ENCODE measurements around the gene CD27. TPM values are rescaled to one million over a fixed set of nuclear protein-coding genes. Genes with fewer than 3 reads are reported as not detected.

The CD27 gene
- total and polyA plus RNA-seq, 2 of the 8 experiments (the other 6 are each of a cell fraction or from before 2014, with no cell fraction given) = 0.28 to 0.39 TPM

DNA sequence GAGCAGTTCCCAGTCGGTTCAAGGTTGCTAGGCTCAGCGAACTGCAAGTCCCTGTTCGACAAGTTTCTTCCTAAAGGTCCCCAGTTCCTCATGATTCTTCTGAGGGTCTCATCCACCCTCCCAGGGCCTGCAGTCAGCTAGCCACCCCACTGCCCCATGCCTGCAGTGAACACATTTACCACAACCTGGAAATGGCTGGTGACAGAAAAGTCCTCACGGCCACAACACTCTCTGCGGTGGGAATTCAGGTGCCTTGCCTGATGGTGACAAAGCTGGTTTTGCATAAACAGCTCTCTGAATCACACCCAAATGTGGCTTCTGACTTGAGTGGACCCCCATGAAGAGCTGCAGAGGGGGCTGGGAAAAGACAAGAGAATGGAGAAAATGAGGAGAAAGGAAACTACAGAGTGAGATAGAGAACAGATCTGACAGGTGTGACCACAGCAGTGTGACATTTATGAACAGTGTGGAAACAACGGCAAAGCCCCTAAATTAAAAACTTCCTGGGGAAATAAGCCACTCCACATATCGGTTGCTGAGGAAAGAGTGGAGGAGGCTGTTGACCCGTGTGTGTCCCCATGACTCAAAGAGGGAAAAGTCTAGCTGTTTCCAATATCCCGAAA, 1.3 kb upstream of the CD27 start:
- Histone ChIP-seq H3K4me3 (ENCODE audit: extremely low read depth in 1 of 4, insufficient read depth in 2 of 4, low read depth in 3 of 4, low read length in 4 of 4) (no peak overlapping the region), H4K5ac (ENCODE audit: insufficient read length, low read depth, low read length) (no peak overlapping the region), H2AFZ (ENCODE audit: low read length) (no peak overlapping the region), H3K4ac (replicated peaks; ENCODE audit: insufficient read length, low read depth, low read length) (no peak overlapping the region), H4K20me1 (replicated peaks in 1 of 2; ENCODE audit: control insufficient read depth in 1 of 2, insufficient read depth in 2 of 2, low read length in 2 of 2) (no peaks in the 10 kb centered on the region), H3K9me3 (ENCODE audit: insufficient read depth in 2 of 2, low read depth in 1 of 2, low read length in 1 of 2) (no peaks in the 10 kb centered on the region), H3K23ac (ENCODE audit: insufficient read length) (no peak overlapping the region), H2BK120ac (replicated peaks; ENCODE audit: low read depth, low read length) (no peak overlapping the region), H3K18ac (ENCODE audit: extremely low read depth, low read length) (no peak overlapping the region), H3K9ac (replicated peaks in 1 of 4; ENCODE audit: extremely low read depth in 1 of 4, low read depth in 3 of 4, low read length in 3 of 4) (no peak overlapping the region), H2BK20ac (ENCODE audit: low read length) (no peak overlapping the region), H3K36me3 (ENCODE audit: control insufficient read depth in 2 of 4, insufficient read depth in 4 of 4, low read length in 3 of 4) (no peaks in the 10 kb centered on the region), H3K4me1 (replicated peaks in 1 of 4; ENCODE audit: control insufficient read depth in 3 of 4, insufficient read depth in 4 of 4, low read length in 3 of 4) (no peaks in the 10 kb centered on the region), H2BK12ac (ENCODE audit: low read depth, low read length) (no peak overlapping the region), H3K27me3 (replicated peaks in 1 of 4; ENCODE audit: control insufficient read depth in 3 of 4, extremely low read depth in 1 of 4, insufficient read depth in 3 of 4, low read length in 3 of 4) (no peaks in the 10 kb centered on the region), H3K14ac (ENCODE audit: insufficient read length) (no peak overlapping the region), H3K4me2 (ENCODE audit: insufficient read depth in 1 of 2, low read depth in 2 of 2, low read length in 2 of 2) (no peak overlapping the region), H2AK5ac (ENCODE audit: low read depth, low read length) (no peak overlapping the region), H2BK15ac (ENCODE audit: low read length) (no peak overlapping the region), H3K79me1 (ENCODE audit: low read depth, low read length) (no peaks in the 10 kb centered on the region), H3K56ac (replicated peaks; ENCODE audit: insufficient read length, low read depth, low read length) (no peak overlapping the region), H3K79me2 (ENCODE audit: control insufficient read depth in 1 of 2, insufficient read depth in 2 of 2, low read length in 2 of 2) (no peaks in the 10 kb centered on the region), H4K8ac (ENCODE audit: extremely low read depth, insufficient read depth, low read length) (no peak overlapping the region), H3K27ac (ENCODE audit: low read depth, low read length) (no peak overlapping the region), H3K23me2 (ENCODE audit: low read depth, low read length) (no peaks in the 10 kb centered on the region), H4K91ac (replicated peaks; ENCODE audit: insufficient read length, low read length) (no peak overlapping the region), H2BK5ac (ENCODE audit: low read depth, low read length) (0 out of 2 replicates have a peak overlapping the region, but pooled peaks have one; percentile 21)
- POLR2A ChIA-PET (ENCODE audit: partially characterized antibody) = interaction anchor here (0.8 to 4.2 kb wide), 10 partner anchors 8 to 100 kb away, joined by 3 to 22 read pairs (median 5); partner anchors contain the start of genes GAPDH, TAPBPL and VAMP1
- WGBS, 2 experiments (ENCODE audit: extremely low coverage in 1 of 2, insufficient coverage in 1 of 2, insufficient read length in 1 of 2, insufficient replicate concordance in 2 of 2, low coverage in 1 of 2, low lambda C conversion rate in 2 of 2, missing lambda C conversion rate in 1 of 2) = 85% methylated on average over 9 of the region's 9 CpGs; no CpG with 5 or more reads in 1 of the 2 experiments
- FAIRE-seq (no peak), DNase-seq (ENCODE audit: low read depth in 1 of 2, low spot score in 2 of 2) (no peak)
- CTCF ChIA-PET (ENCODE audit: partially characterized antibody) = interaction anchor here (1.3 to 5.1 kb wide), 8 partner anchors 9 to 117 kb away, joined by 3 to 42 read pairs (median 10); no protein-coding TSS in a partner anchor
- TF ChIP-seq, protein P1, sequence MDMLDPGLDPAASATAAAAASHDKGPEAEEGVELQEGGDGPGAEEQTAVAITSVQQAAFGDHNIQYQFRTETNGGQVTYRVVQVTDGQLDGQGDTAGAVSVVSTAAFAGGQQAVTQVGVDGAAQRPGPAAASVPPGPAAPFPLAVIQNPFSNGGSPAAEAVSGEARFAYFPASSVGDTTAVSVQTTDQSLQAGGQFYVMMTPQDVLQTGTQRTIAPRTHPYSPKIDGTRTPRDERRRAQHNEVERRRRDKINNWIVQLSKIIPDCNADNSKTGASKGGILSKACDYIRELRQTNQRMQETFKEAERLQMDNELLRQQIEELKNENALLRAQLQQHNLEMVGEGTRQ (IDR thresholded peaks at IDR 0.05; ENCODE audit: low read length) = no peak
- TF ChIP-seq SUZ12 (IDR thresholded peaks at IDR 0.05; ENCODE audit: low read length) (no peak), SP4 (IDR thresholded peaks at IDR 0.05; ENCODE audit: low read length) (no peak), EZH2 (IDR thresholded peaks at IDR 0.05; ENCODE audit: low read depth, low read length, severe bottlenecking) (no peak), POLR2AphosphoS5 (IDR thresholded peaks at IDR 0.05; ENCODE audit: low read depth, low read length) (no peak)
